ENCODE results near the gene AAMP. TPM values are rescaled to one million over a fixed set of nuclear protein-coding genes. Genes with fewer than 3 reads are reported as not detected.

The AAMP gene
- total RNA-seq, 1 experiment from 2014 or later: 98.7 TPM

DNA sequence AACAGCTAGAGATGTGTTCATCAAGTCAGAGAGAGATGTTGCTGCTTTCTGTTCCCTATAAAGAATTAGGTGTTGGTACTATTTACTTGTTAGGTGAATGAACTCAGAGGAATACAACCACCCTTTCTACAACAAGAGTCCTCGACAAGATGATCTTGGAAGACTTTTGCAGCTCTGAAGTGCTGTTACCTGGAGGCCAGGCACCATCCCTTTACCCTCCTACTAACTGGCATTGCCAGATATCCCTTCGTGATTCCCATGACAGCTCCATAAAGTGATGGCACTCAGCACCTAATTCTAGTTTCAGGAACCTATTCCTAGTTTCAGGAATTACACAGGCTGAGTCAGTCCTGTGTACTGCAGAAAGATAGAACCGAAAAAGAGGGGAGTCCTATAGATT is 43.0 kb downstream of the AAMP start:
- H3K36me3 Mint-ChIP-seq (ENCODE audit: insufficient read depth, unreplicated experiment): peaks cover 82% of the 10 kb centered on the region
- no TSS peak for BruUV-seq (replicated peaks)
- peaks cover 43% of the 10 kb centered on the region for H3K4me1 Mint-ChIP-seq (ENCODE audit: insufficient read depth, unreplicated experiment)
- no peaks in the 10 kb centered on the region for H3K27me3 Mint-ChIP-seq (ENCODE audit: insufficient read depth, unreplicated experiment)
- intact Hi-C loops (cut with micrococcal nuclease): no loop called here
- H3K27ac Mint-ChIP-seq (ENCODE audit: low read depth, unreplicated experiment): no peak overlapping the region
- no peak overlapping the region for H3K4me3 Mint-ChIP-seq (ENCODE audit: unreplicated experiment)
- no peak for DNase-seq (ENCODE audit: unreplicated experiment)
- POLR2A ChIA-PET: interaction anchor here (0.9 to 7.8 kb wide), 3 partner anchors 8 to 59 kb away, joined by 3 to 171 read pairs (median 4); partner anchors contain the start of genes AAMP and ARPC2
- H3K9me3 Mint-ChIP-seq (ENCODE audit: unreplicated experiment): no peaks in the 10 kb centered on the region
- TF ChIP-seq, protein P1, sequence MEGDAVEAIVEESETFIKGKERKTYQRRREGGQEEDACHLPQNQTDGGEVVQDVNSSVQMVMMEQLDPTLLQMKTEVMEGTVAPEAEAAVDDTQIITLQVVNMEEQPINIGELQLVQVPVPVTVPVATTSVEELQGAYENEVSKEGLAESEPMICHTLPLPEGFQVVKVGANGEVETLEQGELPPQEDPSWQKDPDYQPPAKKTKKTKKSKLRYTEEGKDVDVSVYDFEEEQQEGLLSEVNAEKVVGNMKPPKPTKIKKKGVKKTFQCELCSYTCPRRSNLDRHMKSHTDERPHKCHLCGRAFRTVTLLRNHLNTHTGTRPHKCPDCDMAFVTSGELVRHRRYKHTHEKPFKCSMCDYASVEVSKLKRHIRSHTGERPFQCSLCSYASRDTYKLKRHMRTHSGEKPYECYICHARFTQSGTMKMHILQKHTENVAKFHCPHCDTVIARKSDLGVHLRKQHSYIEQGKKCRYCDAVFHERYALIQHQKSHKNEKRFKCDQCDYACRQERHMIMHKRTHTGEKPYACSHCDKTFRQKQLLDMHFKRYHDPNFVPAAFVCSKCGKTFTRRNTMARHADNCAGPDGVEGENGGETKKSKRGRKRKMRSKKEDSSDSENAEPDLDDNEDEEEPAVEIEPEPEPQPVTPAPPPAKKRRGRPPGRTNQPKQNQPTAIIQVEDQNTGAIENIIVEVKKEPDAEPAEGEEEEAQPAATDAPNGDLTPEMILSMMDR (IDR thresholded peaks at IDR 0.05; ENCODE audit: unreplicated experiment): no peak
- CTCF ChIA-PET: interaction anchor here (0.6 kb wide), 3 partner anchors 10 to 177 kb away, joined by 3 to 4 read pairs (median 4); partner anchors contain the start of gene ARPC2

DNA sequence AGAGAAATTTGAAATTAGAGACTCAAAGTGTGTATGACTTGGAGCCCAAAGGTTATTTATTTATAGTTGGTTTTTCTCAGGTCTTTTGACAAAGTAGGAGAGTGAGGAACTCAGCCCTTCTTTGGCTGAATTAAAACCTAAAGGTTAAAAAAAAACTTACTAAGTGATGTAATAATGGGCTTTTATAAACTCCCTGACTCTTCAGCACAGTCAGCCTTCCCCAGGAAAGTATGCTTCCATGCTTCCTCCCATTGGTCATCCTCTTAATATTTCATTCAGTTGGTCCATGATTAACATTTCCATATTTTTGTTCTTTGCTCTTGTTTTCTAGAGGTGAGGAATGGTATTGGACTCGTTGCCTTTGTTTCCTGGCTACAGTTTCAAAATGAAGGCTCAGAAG is 45.8 kb downstream of the AAMP start:
- H3K4me3 Mint-ChIP-seq (ENCODE audit: unreplicated experiment): no peak overlapping the region
- no TSS peak for BruUV-seq (replicated peaks)
- peaks cover 52% of the 10 kb centered on the region for H3K4me1 Mint-ChIP-seq (ENCODE audit: insufficient read depth, unreplicated experiment)
- DNase-seq (ENCODE audit: unreplicated experiment): no peak
- TF ChIP-seq, protein P1 (IDR thresholded peaks at IDR 0.05; ENCODE audit: unreplicated experiment): no peak
- intact Hi-C loops (cut with micrococcal nuclease): no loop called here
- H3K27me3 Mint-ChIP-seq (ENCODE audit: insufficient read depth, unreplicated experiment): no peaks in the 10 kb centered on the region
- POLR2A ChIA-PET: interaction anchor here (2.2 kb wide), 1 partner anchor 46 kb away, joined by 6 read pairs; the partner anchor contains the start of genes AAMP and PNKD
- no peak overlapping the region for H3K27ac Mint-ChIP-seq (ENCODE audit: low read depth, unreplicated experiment)
- H3K36me3 Mint-ChIP-seq (ENCODE audit: insufficient read depth, unreplicated experiment): peaks cover 82% of the 10 kb centered on the region
- CTCF ChIA-PET: no interaction called here
- no peaks in the 10 kb centered on the region for H3K9me3 Mint-ChIP-seq (ENCODE audit: unreplicated experiment)

DNA sequence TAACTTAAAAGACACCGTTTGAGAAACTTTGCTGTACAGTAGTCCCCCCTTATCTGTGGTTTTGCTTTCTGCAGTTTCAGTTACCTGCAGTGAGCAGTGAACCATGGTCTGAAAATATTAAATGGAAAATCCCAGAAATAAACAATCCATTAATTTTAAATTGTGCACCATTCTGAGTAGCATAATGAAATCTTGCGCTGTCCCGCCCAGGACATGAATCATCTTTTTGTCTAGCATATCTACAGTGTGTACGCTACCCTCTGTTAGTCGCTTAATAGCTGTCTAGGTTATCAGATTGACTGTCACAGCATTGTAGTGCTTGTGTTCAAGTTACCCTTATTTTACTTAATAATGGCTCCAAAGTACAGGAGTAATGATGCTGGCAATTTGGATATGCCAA is 46.9 kb downstream of the AAMP start:
- Mint-ChIP-seq H3K27me3 (ENCODE audit: insufficient read depth, unreplicated experiment) (no peaks in the 10 kb centered on the region), H3K9me3 (ENCODE audit: unreplicated experiment) (no peaks in the 10 kb centered on the region), H3K4me3 (ENCODE audit: unreplicated experiment) (no peak overlapping the region), H3K4me1 (ENCODE audit: insufficient read depth, unreplicated experiment) (peaks cover 57% of the 10 kb centered on the region), H3K36me3 (ENCODE audit: insufficient read depth, unreplicated experiment) (peaks cover 70% of the 10 kb centered on the region), H3K27ac (ENCODE audit: low read depth, unreplicated experiment) (peak overlapping the region; percentile 19)
- no TSS peak for BruUV-seq (replicated peaks)
- POLR2A ChIA-PET: no interaction called here
- TF ChIP-seq, protein P1 (IDR thresholded peaks at IDR 0.05; ENCODE audit: unreplicated experiment): no peak
- CTCF ChIA-PET: interaction anchor here (0.7 kb wide), 1 partner anchor 1805 kb away, joined by 3 read pairs; no protein-coding TSS in a partner anchor
- peak; percentile 48 for DNase-seq (ENCODE audit: unreplicated experiment)
- intact Hi-C loops (cut with micrococcal nuclease): no loop called here

DNA sequence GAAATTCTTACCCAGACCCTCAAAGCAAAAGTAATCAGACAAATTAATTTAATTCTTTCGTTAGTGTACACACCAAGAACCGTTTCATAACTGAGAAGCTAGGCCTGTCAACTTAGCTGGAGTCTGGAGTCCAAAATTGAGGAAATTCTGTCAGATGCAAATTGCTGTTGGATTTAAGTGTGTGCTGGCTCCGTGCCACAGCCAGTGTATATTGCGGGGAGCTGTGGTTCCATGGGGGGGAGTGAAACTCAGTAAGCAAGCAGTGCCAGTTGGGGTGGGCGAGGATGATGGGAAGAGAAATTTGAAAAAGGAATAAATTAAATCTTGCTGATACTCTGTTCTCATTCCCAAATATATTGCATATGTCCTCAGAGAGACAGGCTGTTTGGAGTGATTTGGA is 48.9 kb downstream of the AAMP start:
- TF ChIP-seq, protein P1 (IDR thresholded peaks at IDR 0.05; ENCODE audit: unreplicated experiment): no peak
- POLR2A ChIA-PET: interaction anchor here (0.9 to 7.8 kb wide), 5 partner anchors 8 to 65 kb away, joined by 3 to 171 read pairs (median 11); partner anchors contain the start of genes AAMP and PNKD
- H3K27me3 Mint-ChIP-seq (ENCODE audit: insufficient read depth, unreplicated experiment): no peaks in the 10 kb centered on the region
- BruUV-seq (replicated peaks): no TSS peak
- H3K9me3 Mint-ChIP-seq (ENCODE audit: unreplicated experiment): no peaks in the 10 kb centered on the region
- H3K36me3 Mint-ChIP-seq (ENCODE audit: insufficient read depth, unreplicated experiment): peaks cover 57% of the 10 kb centered on the region
- H3K4me1 Mint-ChIP-seq (ENCODE audit: insufficient read depth, unreplicated experiment): peaks cover 64% of the 10 kb centered on the region
- peak overlapping the region; percentile 99 for H3K27ac Mint-ChIP-seq (ENCODE audit: low read depth, unreplicated experiment)
- no peak for DNase-seq (ENCODE audit: unreplicated experiment)
- CTCF ChIA-PET: interaction anchor here (0.6 to 3.0 kb wide), 3 partner anchors 8 to 487 kb away, joined by 3 to 15 read pairs (median 4); no protein-coding TSS in a partner anchor
- H3K4me3 Mint-ChIP-seq (ENCODE audit: unreplicated experiment): peak overlapping the region; percentile 37
- intact Hi-C loops (cut with micrococcal nuclease): no loop called here
